Calu3 (cell line): ENCODE data around the gene GPR158. TPM values are rescaled to one million over a fixed set of nuclear protein-coding genes. Genes with fewer than 3 reads are reported as not detected.

ENCODE experiments used
- BruUV-seq: library from RNA; stranded (reverse); fragments of 400-500 nt; replicated peaks from 2 replicates; lab custom pipeline; 2021; lab: Mats Ljungman, UMichigan
- CTCF ChIA-PET: fragments of 300-600 bp; sonication (Branson Sonifier 250); formaldehyde crosslinking; loops from one replicate; lab custom pipeline; 2022; ENCODE audit warnings: antibody characterized with exemption; lab: Charles Lee
- DNase-seq: peaks from one replicate; pipeline ENCODE4 v3.0.0; 2022
- H3K27ac Mint-ChIP-seq: one replicate; pipeline ENCODE4 v1.8.0; 2022; ENCODE audit warnings: mixed read lengths; ENCODE audit not compliant: unreplicated experiment
- H3K27me3 Mint-ChIP-seq: one replicate; pipeline ENCODE4 v1.8.0; 2022; ENCODE audit warnings: mixed read lengths; ENCODE audit not compliant: unreplicated experiment
- H3K36me3 Mint-ChIP-seq: one replicate; pipeline ENCODE4 v1.8.0; 2022; ENCODE audit warnings: mild to moderate bottlenecking, moderate library complexity, mixed read lengths; ENCODE audit not compliant: insufficient read depth, unreplicated experiment
- H3K4me1 Mint-ChIP-seq: one replicate; pipeline ENCODE4 v1.8.0; 2022; ENCODE audit warnings: mild to moderate bottlenecking, low read depth, mixed read lengths; ENCODE audit not compliant: unreplicated experiment
- H3K4me3 Mint-ChIP-seq: one replicate; pipeline ENCODE4 v1.8.0; 2022; ENCODE audit warnings: mild to moderate bottlenecking, low read depth, moderate library complexity, mixed read lengths; ENCODE audit not compliant: unreplicated experiment
- H3K9me3 Mint-ChIP-seq: one replicate; pipeline ENCODE4 v1.8.0; 2022; ENCODE audit warnings: low read depth, mixed read lengths; ENCODE audit not compliant: unreplicated experiment
- intact Hi-C: fragments of 100-400 bp; cut with micrococcal nuclease; formaldehyde crosslinking; loops from one replicate; pipeline ENCODE4 v1.10.0; 2022; ENCODE audit not compliant: unreplicated experiment
- total RNA-seq: library from RNA; stranded (reverse); gene quantifications from 2 replicates; pipeline ENCODE4 v1.2.3, GENCODE V29; 2022
- TF ChIP-seq, protein P1 (sequence below): fragments of 200-600 bp; IDR thresholded peaks from one replicate; pipeline ENCODE4 v1.8.0; 2022; ENCODE audit warnings: antibody characterized with exemption; ENCODE audit not compliant: unreplicated experiment

GPR158 gene
- total RNA-seq, 1 experiment from 2014 or later = not detected

DNA sequence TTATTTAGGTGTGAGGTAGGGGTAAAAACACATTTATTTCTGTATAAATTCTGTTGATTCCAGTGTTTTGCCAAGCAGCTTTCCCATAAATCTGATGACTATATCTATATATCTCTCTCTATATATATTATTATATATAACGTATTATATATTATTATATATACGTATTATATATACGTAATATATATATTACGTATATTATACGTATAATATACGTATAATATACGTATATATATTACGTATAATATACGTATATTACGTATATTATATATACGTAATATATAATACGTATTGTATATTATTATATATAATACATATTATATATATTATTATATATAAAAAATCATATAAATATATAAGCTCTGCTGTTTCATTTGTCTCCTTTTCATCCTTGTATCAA is 163.5 kb downstream of the GPR158 start:
- no peak overlapping the region for H3K27ac Mint-ChIP-seq
- no peaks in the 10 kb centered on the region for H3K36me3 Mint-ChIP-seq
- H3K4me3 Mint-ChIP-seq = no peak overlapping the region
- TF ChIP-seq, protein P1, sequence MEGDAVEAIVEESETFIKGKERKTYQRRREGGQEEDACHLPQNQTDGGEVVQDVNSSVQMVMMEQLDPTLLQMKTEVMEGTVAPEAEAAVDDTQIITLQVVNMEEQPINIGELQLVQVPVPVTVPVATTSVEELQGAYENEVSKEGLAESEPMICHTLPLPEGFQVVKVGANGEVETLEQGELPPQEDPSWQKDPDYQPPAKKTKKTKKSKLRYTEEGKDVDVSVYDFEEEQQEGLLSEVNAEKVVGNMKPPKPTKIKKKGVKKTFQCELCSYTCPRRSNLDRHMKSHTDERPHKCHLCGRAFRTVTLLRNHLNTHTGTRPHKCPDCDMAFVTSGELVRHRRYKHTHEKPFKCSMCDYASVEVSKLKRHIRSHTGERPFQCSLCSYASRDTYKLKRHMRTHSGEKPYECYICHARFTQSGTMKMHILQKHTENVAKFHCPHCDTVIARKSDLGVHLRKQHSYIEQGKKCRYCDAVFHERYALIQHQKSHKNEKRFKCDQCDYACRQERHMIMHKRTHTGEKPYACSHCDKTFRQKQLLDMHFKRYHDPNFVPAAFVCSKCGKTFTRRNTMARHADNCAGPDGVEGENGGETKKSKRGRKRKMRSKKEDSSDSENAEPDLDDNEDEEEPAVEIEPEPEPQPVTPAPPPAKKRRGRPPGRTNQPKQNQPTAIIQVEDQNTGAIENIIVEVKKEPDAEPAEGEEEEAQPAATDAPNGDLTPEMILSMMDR = no peak
- no peak for DNase-seq
- CTCF ChIA-PET = no interaction called here
- H3K4me1 Mint-ChIP-seq = no peaks in the 10 kb centered on the region
- BruUV-seq = no TSS peak
- H3K27me3 Mint-ChIP-seq = no peaks in the 10 kb centered on the region
- intact Hi-C loops = no loop called here
- H3K9me3 Mint-ChIP-seq = no peaks in the 10 kb centered on the region

DNA sequence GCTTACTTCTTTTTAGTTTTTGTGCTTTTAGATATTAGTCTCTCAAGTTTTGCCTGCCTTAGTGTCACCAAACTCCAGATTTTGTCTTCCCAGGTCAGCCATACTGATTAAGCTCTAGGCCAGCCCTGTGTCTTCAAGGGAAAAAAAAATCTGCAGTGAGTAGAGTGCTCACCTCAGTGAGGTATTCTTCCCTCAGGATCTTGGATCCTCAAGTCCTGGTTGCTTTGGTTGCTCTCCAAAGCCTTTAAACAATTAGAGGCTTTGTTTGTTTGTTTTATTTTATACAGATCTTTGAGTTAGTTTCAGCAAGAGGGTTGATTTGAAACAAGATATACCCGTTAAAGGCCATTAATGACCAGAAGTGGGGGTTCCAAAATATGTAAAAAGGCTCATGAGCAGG is 165.2 kb downstream of the GPR158 start:
- CTCF ChIA-PET = no interaction called here
- no peaks in the 10 kb centered on the region for H3K9me3 Mint-ChIP-seq
- intact Hi-C loops = no loop called here

DNA sequence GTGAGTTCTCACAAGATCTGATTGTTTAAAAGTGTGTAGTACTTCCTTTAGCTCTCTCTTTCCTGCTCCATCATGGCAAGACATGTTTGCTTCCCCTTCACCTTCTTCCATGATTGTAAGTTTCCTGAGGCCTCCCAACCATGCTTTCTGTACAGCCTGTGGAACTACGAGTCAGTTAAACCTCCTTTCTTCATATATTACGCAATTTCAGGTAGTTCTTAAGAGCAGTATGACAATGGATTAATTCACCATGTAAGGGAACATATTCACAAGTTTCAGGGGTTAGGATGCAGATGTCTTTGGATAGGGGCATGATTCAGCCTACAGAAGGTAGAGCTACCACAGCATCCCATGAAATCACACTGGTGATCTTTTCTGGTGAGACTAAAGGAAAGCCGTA is 174.7 kb downstream of the GPR158 start:
- Mint-ChIP-seq H3K9me3 (peaks cover 2% of the 10 kb centered on the region), H3K27ac (no peak overlapping the region), H3K4me1 (no peaks in the 10 kb centered on the region), H3K36me3 (no peaks in the 10 kb centered on the region), H3K4me3 (no peak overlapping the region), H3K27me3 (no peaks in the 10 kb centered on the region)
- intact Hi-C loops = no loop called here
- no TSS peak for BruUV-seq
- CTCF ChIA-PET = no interaction called here
- TF ChIP-seq, protein P1 = no peak
- no peak for DNase-seq

More for the DNA sequence above, 165.2 kb downstream of the GPR158 start:
- H3K4me1 Mint-ChIP-seq = no peaks in the 10 kb centered on the region
- no peak overlapping the region for H3K27ac Mint-ChIP-seq
- H3K27me3 Mint-ChIP-seq = no peaks in the 10 kb centered on the region
- H3K4me3 Mint-ChIP-seq = no peak overlapping the region
- TF ChIP-seq, protein P1 = no peak
- no peak for DNase-seq
- H3K36me3 Mint-ChIP-seq = no peaks in the 10 kb centered on the region
- no TSS peak for BruUV-seq

DNA sequence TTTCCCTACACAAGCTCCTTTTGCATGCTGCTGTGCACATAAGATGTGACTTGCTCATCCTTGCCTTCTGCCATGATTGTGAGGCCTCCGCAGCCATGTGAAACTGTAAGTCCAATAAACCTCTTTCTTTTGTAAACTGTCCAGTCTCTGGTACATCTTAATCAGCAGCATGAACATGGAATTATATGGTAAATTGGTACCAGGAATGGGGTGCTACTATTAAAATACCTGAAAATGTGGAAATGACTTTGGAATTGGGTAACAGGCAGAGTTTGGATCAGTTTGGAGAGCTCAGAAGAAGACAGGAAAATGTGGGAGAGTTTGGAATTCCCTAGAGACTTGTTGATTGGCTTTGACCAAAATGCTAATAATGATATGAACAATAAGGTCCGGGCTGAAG is 181.8 kb downstream of the GPR158 start:
- Mint-ChIP-seq H3K36me3 (no peaks in the 10 kb centered on the region), H3K27me3 (no peaks in the 10 kb centered on the region), H3K9me3 (peaks cover 18% of the 10 kb centered on the region), H3K27ac (no peak overlapping the region), H3K4me3 (no peak overlapping the region), H3K4me1 (no peaks in the 10 kb centered on the region)
- no peak for DNase-seq
- CTCF ChIA-PET = no interaction called here
- TF ChIP-seq, protein P1 = no peak
- no TSS peak for BruUV-seq
- intact Hi-C loops = no loop called here
